Left lung (tissue), 10 donors: Measurements from ENCODE around the gene GRIK3. TPM values are rescaled to one million over a fixed set of nuclear protein-coding genes. Genes with fewer than 3 reads are reported as not detected.
A peak's percentile ranks its signal among the peaks of the same experiment; 100 is the strongest.

Source experiments
- ATAC-seq: fragments of 200-7000 bp; cut with Tn5 transposase; one replicate; pipeline ENCODE4 v1.9.1; 2020; ENCODE audit warnings: moderate library complexity
- DNase-seq, 4 donors: peaks; one replicate each; pipeline ENCODE4 v3.0.0-alpha.2; 2013 to 2020
- H3K27ac ChIP-seq, 2 donors: fragments of 200-600 bp; sonication (generic) in 1 of 2; one replicate each; pipeline versions ENCODE4 v1.5.0 to v1.8.0; 2020 to 2021
- H3K27me3 ChIP-seq, 2 donors: fragments of 200-600 bp; sonication (generic) in 1 of 2; one replicate each; pipeline versions ENCODE4 v1.5.0 to v1.8.0; 2020 to 2021
- H3K36me3 ChIP-seq, 2 donors: fragments of 200-600 bp; sonication (generic) in 1 of 2; one replicate each; pipeline versions ENCODE4 v1.5.0 to v1.8.0; 2020 to 2021
- H3K4me1 ChIP-seq, 2 donors: fragments of 200-600 bp; one replicate each; pipeline ENCODE4 v1.8.0; 2021
- H3K4me3 ChIP-seq, 2 donors: fragments of 200-600 bp; sonication (generic) in 1 of 2; one replicate each; pipeline versions ENCODE4 v1.5.0 to v1.8.0; 2020 to 2021; ENCODE audit warnings: mild to moderate bottlenecking in 1 of 2
- H3K9me3 ChIP-seq, 2 donors: fragments of 200-600 bp; sonication (generic) in 1 of 2; one replicate each; pipeline versions ENCODE4 v1.5.0 to v1.8.0; 2020 to 2021
- intact Hi-C, 2 donors: fragments of 100-400 bp; cut with DNase I; formaldehyde crosslinking; loops; one replicate each; pipeline versions ENCODE4 v1.11.2 to v1.14.2; 2022
- polyA plus RNA-seq, 6 donors: library from polyadenylated mRNA; unstranded; fragments of 120-200 nt; gene quantifications; one replicate each; pipeline ENCODE4 v1.2.1, GENCODE V29; 2013; ENCODE audit not compliant: insufficient read length in 6 of 6
- total RNA-seq, 2 donors: library from RNA; stranded (reverse); fragmentation: NEBNext Ultra II Directional; extraction: Animal tissue kit (Norgen Biotek cat#: 25700); gene quantifications; one replicate each; pipeline ENCODE4 v1.2.1, GENCODE V29; 2021
- TF ChIP-seq, protein P1 (sequence below), 2 donors: fragments of 200-600 bp; sonication (generic) in 1 of 2; IDR thresholded peaks; one replicate each; pipeline versions ENCODE4 v1.5.0 to v1.8.0; 2021; ENCODE audit warnings: antibody characterized with exemption in 2 of 2
- donor health status: DM: no; HTN: yes; CAD: no.
- donor health status: DM: no; HTN: no; CAD: no.

Gene GRIK3
- total and polyA plus RNA-seq, 8 donors = 0.18 to 1.2 (median 0.48) TPM; not detected in 1

DNA sequence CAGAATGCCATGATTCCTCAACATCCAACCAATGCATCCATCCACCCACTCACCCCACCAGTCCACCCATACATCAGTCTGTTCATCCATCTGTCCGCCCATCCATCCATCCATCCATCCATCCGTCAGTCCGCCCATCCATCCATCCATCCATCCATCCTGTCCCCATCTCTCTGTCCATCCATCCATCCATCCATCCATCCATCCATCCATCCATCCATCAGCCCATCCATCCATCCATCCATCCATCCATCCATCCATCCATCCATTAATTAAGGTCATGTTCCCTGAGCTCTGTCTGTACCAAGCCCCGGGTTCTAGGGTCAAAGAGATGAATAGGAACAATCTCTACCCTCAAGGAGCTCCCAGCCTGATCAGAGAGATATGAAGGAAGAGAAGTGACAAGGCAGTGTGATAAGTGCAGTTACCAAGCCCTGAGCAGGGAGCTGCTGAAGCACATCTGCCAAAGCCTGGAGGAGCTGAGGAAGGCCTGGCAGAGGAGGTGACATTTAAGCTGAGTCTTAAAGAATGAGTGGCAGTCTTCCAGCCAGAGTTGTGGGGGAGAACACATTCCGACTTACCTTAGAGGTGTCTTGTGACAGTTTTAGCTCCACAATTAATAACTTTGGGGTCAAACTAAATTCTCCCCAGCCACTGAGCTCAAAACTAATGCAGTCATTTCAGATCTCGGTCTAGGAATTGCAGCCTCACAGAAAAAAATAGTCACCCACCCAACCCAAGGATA is 47.9 kb downstream of the GRIK3 start:
- TF ChIP-seq, protein P1, sequence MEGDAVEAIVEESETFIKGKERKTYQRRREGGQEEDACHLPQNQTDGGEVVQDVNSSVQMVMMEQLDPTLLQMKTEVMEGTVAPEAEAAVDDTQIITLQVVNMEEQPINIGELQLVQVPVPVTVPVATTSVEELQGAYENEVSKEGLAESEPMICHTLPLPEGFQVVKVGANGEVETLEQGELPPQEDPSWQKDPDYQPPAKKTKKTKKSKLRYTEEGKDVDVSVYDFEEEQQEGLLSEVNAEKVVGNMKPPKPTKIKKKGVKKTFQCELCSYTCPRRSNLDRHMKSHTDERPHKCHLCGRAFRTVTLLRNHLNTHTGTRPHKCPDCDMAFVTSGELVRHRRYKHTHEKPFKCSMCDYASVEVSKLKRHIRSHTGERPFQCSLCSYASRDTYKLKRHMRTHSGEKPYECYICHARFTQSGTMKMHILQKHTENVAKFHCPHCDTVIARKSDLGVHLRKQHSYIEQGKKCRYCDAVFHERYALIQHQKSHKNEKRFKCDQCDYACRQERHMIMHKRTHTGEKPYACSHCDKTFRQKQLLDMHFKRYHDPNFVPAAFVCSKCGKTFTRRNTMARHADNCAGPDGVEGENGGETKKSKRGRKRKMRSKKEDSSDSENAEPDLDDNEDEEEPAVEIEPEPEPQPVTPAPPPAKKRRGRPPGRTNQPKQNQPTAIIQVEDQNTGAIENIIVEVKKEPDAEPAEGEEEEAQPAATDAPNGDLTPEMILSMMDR (IDR thresholded peaks at IDR 0.05) = no peak
- Histone ChIP-seq H3K9me3 (no peaks in the 10 kb centered on the region), H3K27ac (no peak overlapping the region), H3K27me3 (peaks cover 0 to 32% of the 10 kb centered on the region in 2 donors), H3K4me1 (no peaks in the 10 kb centered on the region), H3K4me3 (no peak overlapping the region), H3K36me3 (no peaks in the 10 kb centered on the region)
- intact Hi-C loops = no loop called here
- no peak for DNase-seq
- ATAC-seq = no peak

DNA sequence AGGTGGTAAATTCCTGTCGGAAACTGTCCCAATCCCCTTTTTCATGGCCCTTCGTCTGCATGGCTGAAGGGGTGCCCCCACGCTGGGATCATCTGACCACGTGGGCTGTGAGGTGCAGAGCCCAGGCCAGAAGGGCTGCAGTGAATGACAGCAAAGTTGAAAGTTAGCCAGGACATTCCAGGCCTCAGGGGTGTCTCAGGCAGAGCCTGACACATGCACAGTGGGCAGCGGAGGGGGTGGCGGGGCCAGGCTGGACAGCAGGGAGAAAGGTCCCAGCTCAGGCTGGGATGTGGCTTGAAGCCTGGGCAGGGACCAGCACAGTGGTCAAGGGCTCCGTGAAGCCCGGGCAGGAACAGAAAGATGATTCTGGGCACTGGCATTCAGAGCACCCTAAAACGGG is 49.6 kb downstream of the GRIK3 start:
- Histone ChIP-seq H3K4me1 (no peaks in the 10 kb centered on the region), H3K4me3 (no peak overlapping the region), H3K27me3 (peaks cover 0 to 47% of the 10 kb centered on the region in 2 donors), H3K9me3 (no peaks in the 10 kb centered on the region), H3K27ac (no peak overlapping the region), H3K36me3 (no peaks in the 10 kb centered on the region)
- DNase-seq (no peak), ATAC-seq (no peak)
- intact Hi-C loops = no loop called here
- TF ChIP-seq, protein P1 (IDR thresholded peaks at IDR 0.05) = no peak

DNA sequence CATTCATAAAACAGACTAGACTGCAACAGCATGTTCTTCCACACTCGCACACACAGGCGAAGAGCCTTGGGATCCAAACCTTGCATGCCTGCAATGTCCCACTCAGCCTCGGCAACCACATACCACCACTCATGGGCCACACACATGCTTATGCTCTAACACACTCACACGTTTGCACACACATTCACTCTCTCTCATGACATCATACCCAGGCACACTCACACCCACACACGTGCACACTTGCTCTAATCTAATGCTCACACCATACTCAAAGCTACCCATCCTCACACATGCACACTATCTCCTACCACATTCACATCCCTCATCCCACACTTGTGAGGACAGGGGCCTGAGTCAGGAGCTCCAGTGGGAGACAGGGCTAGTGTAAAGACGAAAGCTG is 50.3 kb downstream of the GRIK3 start:
- ATAC-seq = no peak
- Histone ChIP-seq H3K27me3 (peaks cover 0 to 47% of the 10 kb centered on the region in 2 donors), H3K4me3 (no peak overlapping the region), H3K36me3 (no peaks in the 10 kb centered on the region), H3K27ac (no peak overlapping the region), H3K9me3 (no peaks in the 10 kb centered on the region), H3K4me1 (no peaks in the 10 kb centered on the region)
- TF ChIP-seq, protein P1 (IDR thresholded peaks at IDR 0.05) = no peak
- DNase-seq = no peak
- intact Hi-C loops = no loop called here

DNA sequence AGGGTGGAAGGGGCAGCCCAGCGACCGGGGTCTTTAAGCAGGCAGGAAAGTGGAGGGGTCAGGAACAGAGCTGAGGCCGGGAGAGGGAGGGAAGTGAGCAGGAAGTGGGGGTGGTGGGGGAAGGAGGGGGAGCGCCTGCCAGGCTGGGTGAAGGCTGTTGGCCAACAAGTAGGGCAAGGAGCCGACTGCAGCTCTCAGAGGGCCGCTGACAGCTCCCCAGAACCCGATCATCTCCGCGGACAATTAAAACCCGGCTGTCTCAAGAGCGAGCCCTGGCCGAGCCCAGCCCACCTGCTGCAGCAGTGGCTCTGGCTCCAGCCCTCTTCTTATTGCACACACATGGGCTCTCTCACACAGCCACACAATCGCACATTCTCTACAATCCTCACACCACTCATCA is 51.6 kb downstream of the GRIK3 start:
- TF ChIP-seq, protein P1 (IDR thresholded peaks at IDR 0.05) = no peak
- Histone ChIP-seq H3K36me3 (no peaks in the 10 kb centered on the region), H3K4me3 (no peak overlapping the region), H3K27me3 (peaks cover 0 to 45% of the 10 kb centered on the region in 2 donors), H3K4me1 (no peaks in the 10 kb centered on the region), H3K27ac (no peak overlapping the region), H3K9me3 (peaks cover 0 to 5% of the 10 kb centered on the region in 2 donors)
- ATAC-seq (no peak), DNase-seq (peak in 1 of 4 donors; percentile 34)
- intact Hi-C loops = no loop called here

DNA sequence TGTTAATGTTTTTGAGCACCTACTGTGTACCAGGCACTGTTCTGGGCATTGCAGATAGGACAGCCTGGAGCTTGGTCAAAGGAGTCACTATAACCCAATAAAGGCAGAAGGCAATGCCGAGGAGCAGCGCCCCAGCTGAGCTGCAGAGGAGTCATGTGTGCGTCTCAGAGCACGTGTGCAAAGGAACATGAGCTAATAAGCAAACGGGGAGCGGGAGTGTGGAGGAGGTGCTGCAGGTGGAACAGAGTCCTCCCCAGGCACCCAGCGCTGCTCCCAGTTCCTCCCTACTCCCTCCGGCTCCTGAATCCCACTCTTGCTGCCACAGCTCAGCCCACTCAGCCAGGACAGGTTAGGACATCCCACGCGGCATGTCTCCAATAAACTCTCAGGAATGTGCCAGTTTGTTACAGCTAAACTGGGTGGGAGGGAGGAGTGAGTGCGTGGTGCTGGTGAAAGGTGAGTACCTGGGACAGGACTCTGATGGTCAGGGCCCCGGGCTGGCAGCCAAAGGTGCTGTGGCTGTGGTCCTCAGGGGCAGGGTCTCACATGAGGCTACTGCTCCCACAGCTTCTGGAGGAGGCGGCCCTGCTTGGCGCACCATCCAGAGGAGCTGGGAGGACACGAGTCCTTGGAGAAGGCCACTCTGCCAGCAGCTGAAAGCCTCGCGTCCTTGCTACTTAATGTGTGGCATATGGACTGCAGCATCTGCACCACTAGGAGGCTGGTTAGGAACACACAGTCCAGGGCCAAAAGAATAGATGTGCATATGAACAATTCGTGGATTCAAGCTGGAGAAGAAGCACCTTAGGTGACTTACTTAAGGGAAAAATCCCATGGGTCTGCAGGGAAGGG is 52.3 kb downstream of the GRIK3 start:
- ATAC-seq (no peak), DNase-seq (peak in 1 of 4 donors; percentile 45)
- Histone ChIP-seq H3K27ac (no peak overlapping the region), H3K4me3 (no peak overlapping the region), H3K27me3 (peaks cover 0 to 52% of the 10 kb centered on the region in 2 donors), H3K36me3 (no peaks in the 10 kb centered on the region), H3K9me3 (peaks cover 0 to 5% of the 10 kb centered on the region in 2 donors), H3K4me1 (no peaks in the 10 kb centered on the region)
- intact Hi-C loops = no loop called here
- TF ChIP-seq, protein P1 (IDR thresholded peaks at IDR 0.05) = no peak
